NCI-H748 (cell line): ENCODE results near the gene HMGCR.

ENCODE experiments used
- DNase-seq: peaks from one replicate; lab custom pipeline; 2025; ENCODE audit not compliant: unreplicated experiment; lab: John Stamatoyannopoulos, UW

HMGCR gene

DNA sequence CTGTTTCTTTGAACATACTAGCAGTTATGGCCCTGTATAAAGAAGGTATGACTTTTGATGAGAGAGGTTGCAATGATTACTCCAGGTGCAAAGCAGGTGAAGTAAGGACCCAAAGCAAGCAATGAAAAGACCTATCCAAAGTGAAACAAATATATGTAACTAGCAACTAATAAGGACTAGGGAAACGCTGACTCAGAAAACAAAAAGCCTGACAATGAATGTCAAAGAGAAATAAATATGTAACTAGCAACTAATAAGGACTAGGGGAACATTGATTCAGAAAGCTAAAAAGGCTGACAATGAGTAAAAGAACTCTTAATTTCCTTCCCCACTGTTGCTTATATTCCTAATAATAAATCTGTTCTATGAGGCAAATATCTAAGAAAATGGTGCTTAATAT lies 43.1 kb downstream of the HMGCR start:
- DNase-seq = no peak

DNA sequence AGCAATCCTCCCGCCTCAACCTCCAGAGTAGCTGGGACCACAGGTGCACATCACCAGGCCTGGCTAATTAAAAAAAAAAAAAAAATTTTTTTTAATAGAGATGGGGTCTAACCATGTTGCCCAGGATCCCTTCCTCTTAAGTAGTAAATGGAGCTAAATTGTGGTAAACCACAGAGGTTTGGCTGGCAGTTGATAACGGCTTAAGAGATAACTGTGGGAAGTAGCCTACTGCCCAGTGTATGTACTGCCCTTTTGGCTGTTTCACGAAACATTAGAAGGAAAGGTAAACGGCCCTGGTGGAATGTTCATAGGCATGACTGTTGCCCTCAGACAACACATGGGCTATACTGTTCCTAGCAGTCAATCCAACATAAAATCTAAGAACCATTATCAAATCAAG lies 44.4 kb downstream of the HMGCR start:
- DNase-seq = no peak

DNA sequence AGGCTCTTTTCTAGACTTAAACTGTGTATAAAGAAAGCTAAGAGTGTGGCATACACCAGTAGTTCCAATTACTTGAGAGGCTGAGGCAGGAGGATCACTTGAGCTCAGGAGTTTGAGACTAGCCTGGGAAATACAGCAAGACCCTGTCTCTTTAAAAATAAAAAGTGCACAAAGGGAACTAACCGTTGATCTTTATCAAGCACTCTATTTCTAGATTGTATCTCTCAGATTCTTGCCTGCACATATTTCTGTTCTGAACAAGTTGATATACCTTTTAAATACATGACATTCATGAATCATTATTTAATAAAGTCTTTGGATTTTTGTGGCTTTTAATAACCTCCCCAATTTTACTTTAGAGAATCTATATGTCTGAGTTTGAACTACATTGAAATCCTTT lies 47.2 kb downstream of the HMGCR start:
- no peak for DNase-seq

DNA sequence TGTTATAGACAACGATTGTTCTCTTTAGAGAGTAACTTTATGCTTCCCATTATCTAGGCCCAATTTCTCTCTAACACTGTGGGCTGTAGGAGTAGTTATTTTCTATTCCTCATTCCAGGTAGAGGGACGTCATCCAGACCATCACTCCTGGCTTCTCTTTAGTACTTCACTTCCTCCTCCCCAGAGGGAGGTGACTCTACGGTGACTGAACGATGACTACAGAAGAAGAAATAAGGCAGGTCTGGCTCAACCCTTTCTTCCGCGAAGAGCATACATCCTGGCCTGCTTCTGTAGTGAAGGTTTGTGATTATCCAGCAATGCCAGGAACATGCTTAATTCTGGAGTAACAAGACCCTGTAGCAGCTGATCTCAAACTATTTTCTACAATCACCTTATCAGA lies 50.8 kb downstream of the HMGCR start:
- DNase-seq = no peak

DNA sequence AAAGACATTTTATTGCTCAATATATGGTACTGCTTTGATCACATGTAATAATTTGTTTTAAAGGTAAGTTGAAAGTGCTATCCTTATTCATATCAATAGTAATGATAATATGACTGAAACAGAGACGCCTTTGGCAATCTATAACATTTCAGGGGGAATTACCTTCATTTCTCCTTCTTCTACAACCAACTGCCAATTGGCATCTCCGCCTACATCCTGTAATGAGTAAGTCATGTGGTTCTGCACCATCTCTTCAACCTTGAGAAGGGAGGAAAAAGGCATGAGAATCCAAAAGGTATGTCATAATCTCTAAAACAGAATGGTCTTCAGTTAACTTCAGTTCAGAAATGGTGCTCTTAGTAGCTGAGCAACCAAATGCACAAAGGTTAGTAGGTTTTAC lies 52.4 kb downstream of the HMGCR start:
- no peak for DNase-seq

DNA sequence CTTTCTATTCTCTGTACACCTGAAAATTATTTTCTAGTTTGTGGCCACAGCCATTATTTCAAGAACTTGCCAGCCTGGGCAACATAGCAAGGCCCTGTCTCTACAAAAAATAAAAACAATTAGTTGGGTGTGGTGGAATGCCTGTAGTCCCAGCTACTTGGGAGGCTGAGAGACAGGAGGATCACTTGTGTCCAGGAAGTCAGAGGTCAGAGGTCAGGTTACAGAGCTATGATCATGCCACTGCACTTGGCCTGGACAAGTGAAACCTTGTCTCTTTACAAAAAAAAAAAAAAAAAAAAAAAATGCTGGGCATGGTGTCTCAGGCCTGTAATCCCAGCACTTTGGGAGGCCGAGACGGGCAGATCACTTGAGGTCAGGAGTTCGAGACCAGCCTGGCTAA lies 58.3 kb downstream of the HMGCR start:
- no peak for DNase-seq

DNA sequence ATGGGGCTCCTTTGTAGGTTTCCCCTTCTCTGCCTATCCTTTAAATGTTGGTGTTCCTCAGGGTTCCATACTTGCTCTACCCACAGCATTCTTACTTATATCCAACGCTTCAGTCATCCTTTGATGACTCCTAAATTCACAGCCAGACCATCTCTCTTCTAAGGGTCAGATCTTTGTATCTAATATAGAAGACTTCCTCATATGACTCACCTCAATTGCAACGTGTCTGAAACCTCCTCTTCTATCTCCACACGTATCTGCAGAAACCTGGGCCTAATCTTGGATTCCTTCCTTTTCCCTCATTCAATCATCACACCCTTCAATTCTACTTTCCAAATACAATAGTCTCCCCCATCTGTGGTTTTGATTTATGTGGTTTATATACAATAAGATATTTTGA lies 68.3 kb downstream of the HMGCR start:
- no peak for DNase-seq
